NB4 (cell line): ENCODE data around the gene TMEM132E.

Experiments
- DNase-seq: peaks from one replicate; pipeline ENCODE4 v3.0.0; 2010; ENCODE audit warnings: low read depth
- H3K4me3 ChIP-seq: one replicate; pipeline ENCODE4 v1.5.1; 2011; ENCODE audit warnings: mild to moderate bottlenecking, low read depth, low read length, moderate library complexity
- MYC ChIP-seq: IDR thresholded peaks from 2 replicates; pipeline ENCODE4 v1.6.1; 2011; ENCODE audit warnings: low read depth, low read length
- POLR2A ChIP-seq: IDR thresholded peaks from 2 replicates; pipeline ENCODE4 v1.6.1; 2011; ENCODE audit warnings: mild to moderate bottlenecking; ENCODE audit not compliant: insufficient read length; ENCODE audit errors: extremely low read depth
- TF ChIP-seq, protein P1 (sequence below): IDR thresholded peaks from 2 replicates; pipeline ENCODE4 v1.6.1; 2011; ENCODE audit warnings: low read depth, low read length
- TF ChIP-seq, protein P2 (sequence below): IDR thresholded peaks from one replicate; pipeline ENCODE4 v1.5.1; 2012; ENCODE audit warnings: low read depth, low read length

The TMEM132E gene

DNA sequence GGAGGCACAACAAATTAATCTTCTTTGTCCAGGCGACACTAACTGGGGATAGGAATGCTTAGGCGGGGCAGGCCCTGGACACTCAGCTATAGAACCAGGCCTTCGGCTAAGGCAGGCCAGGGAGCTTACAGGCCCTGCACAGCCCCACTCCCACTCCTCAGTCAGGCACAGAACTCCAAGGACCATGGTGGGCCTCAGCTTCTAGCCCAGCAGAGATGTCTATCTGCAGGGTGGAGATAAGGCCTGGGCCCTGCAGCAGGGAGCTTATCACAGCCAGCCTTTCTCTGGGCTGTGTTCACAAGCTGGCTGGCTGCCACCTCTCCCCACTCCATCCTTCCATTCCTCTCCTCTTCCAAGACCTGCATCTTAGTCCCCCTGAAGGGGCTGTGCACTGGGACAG lies 68.1 kb downstream of the TMEM132E start:
- no peak for DNase-seq

DNA sequence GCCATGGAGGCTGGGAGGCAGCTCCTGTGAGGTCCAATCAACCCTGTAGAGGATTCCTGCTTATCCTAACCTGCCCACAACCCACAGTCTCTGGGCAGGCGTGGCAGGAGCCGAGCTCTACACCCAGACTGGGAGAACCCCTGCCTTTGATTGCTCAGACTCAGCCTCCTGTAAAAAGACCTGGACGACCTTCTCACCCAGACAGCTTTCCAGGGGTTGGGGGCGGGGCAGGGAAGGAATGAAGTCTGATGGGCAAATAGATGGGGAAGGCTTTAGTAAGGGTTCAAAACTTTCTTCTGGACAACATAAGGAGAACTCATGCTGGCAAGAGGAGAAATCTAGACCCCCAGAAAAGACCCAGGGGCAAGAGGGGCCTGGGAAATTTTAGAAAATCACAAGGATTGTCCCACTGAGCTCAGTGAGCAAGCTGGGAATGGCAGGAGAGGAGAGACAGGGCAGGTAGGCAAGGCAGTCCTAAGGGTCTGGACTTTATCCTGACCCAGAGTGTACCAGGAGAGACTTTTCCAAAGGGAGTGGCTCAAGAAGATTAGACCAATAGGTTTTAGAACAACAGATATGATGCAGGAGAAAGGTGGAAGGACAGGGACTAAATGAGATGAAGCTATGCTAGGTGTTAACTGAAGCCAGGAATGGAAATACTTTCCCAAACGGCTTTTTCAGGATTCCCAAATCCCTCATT lies 70.8 kb downstream of the TMEM132E start:
- no peak overlapping the region for H3K4me3 ChIP-seq
- DNase-seq: no peak
- TF ChIP-seq MYC: no peak
- TF ChIP-seq, protein P1, sequence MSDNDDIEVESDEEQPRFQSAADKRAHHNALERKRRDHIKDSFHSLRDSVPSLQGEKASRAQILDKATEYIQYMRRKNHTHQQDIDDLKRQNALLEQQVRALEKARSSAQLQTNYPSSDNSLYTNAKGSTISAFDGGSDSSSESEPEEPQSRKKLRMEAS: no peak
- TF ChIP-seq POLR2A: no peak
- TF ChIP-seq, protein P2, sequence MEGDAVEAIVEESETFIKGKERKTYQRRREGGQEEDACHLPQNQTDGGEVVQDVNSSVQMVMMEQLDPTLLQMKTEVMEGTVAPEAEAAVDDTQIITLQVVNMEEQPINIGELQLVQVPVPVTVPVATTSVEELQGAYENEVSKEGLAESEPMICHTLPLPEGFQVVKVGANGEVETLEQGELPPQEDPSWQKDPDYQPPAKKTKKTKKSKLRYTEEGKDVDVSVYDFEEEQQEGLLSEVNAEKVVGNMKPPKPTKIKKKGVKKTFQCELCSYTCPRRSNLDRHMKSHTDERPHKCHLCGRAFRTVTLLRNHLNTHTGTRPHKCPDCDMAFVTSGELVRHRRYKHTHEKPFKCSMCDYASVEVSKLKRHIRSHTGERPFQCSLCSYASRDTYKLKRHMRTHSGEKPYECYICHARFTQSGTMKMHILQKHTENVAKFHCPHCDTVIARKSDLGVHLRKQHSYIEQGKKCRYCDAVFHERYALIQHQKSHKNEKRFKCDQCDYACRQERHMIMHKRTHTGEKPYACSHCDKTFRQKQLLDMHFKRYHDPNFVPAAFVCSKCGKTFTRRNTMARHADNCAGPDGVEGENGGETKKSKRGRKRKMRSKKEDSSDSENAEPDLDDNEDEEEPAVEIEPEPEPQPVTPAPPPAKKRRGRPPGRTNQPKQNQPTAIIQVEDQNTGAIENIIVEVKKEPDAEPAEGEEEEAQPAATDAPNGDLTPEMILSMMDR: no peak

More for the DNA sequence above, 68.1 kb downstream of the TMEM132E start:
- H3K4me3 ChIP-seq: no peak overlapping the region
- TF ChIP-seq, protein P2: no peak
- TF ChIP-seq POLR2A (no peak), MYC (no peak)
- TF ChIP-seq, protein P1: no peak

DNA sequence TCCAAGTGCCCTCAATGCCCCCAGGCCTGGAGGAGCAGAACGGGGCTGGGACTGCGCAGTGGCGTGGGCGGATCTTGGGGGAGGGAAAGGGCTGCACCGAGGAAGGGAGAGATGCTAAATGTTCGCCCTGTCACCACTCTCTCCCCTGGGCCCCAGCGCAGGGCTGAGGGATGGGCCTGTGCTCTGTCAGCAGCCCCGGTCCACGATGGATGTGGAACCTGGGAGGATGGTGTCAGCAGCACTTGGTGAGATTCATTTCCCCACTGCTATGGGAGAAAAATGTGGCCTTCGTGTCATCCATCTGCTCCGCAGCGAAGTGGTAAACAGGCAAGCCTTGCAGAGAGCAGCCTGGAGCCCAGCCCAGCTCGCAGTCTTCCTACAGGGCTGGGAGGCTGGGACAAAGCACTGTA lies 72.0 kb downstream of the TMEM132E start:
- DNase-seq: no peak
- H3K4me3 ChIP-seq: no peak overlapping the region
- TF ChIP-seq, protein P1: no peak

DNA sequence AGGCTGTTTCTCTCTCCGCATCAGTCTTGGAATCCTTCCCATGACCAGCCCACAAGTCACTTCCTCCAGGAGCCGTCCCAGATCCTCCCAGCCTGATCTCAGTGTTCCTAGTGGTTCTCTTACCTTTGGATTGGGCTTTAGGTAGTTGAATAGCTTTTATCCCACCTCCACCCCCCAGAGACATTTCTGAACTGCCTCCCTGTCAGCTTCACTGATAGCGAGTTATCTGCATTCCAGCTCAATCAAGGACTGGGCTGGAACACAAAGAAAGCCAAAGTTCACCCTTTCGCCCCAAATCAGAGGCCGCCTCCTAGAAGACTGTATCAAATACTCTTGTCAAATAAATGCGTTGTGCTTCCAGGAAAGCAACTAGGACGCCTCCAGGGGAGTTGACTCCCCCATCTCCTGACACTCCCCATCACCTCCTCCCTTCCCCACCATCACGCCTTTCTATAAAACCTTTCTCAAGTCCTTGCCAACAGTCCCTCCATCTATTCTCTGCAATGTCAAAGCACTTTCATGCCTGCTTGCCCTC lies 72.7 kb downstream of the TMEM132E start:
- no peak for DNase-seq
- TF ChIP-seq MYC (no peak), POLR2A (no peak)
- TF ChIP-seq, protein P2: no peak
- TF ChIP-seq, protein P1: no peak
- no peak overlapping the region for H3K4me3 ChIP-seq

DNA sequence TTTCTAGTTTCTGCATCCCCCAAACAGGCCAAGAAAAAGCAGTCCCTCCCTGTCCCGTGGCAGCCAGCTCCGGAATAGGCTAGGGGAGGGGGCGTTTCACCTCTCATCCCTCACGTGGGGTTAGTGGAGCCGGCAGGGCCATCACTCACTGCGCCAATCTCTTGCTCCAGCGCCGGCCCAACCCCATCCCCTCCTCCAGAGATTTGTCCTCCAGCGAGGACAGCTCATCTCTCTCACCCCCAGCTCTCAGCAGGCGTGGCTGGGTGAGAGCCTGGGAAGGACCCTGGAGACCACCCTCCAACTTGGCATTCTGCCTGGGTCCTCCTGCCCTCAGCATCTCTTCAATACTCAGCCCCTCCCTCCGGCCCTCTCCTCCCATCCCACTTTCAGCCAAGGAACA lies 74.1 kb downstream of the TMEM132E start:
- DNase-seq: no peak
- TF ChIP-seq, protein P1: no peak
- TF ChIP-seq, protein P2: no peak
- TF ChIP-seq POLR2A: no peak
- no peak for TF ChIP-seq MYC
- H3K4me3 ChIP-seq: no peak overlapping the region

DNA sequence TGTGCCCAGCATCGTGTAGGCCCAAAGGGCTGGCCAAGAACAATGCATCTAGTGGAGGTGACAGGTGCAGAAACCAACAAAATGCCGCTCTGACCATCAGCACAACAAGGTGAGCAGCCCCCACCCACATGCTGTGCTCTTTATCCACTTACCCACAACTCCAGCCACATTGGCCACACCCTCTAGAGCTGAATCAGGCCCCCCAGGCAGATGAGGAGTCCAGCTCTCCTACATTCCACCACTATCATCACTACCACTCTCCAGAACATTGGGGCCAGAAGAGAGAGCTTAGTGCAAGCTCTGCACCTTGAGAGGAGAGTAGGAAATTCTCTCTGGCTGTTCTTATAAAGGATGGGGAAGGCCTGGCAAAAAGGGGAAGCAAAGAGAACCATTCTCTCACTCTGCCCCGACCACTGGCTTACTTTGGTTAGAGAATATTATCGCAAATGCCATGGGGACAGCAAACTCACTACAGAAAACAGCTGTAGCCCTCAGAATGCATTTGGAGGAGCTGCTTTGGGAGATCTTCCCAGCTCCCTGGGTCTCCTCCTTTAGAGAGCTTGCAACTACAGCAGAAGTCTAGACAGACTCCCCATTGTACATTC lies 75.0 kb downstream of the TMEM132E start:
- H3K4me3 ChIP-seq: no peak overlapping the region
- TF ChIP-seq, protein P2: no peak
- TF ChIP-seq, protein P1: no peak
- no peak for TF ChIP-seq POLR2A
- TF ChIP-seq MYC: no peak
- peak; percentile 54 for DNase-seq
